HCT116 (cell line): ENCODE results near the gene POLR2A. TPM values are rescaled to one million over a fixed set of nuclear protein-coding genes. Genes with fewer than 3 reads are reported as not detected.

Experiments
- ATAC-seq: fragments of 200-7000 bp; cut with Tn5 transposase; 2 replicates; pipeline ENCODE4 v1.9.1; 2020; ENCODE audit warnings: mild to moderate bottlenecking, moderate library complexity
- BruUV-seq: library from RNA; stranded (reverse); fragments of 400-500 nt; replicated peaks from 2 replicates; lab custom pipeline; 2021; lab: Mats Ljungman, UMichigan
- CTCF ChIA-PET: fragments of 300-600 bp; sonication (Branson Sonifier 250); formaldehyde crosslinking; loops from one replicate; lab custom pipeline; 2021; ENCODE audit warnings: antibody characterized with exemption; lab: Charles Lee
- POLR2A ChIA-PET: fragments of 300-600, 350-600 bp; sonication (Branson Sonifier 250); formaldehyde crosslinking; loops from one replicate; lab custom pipeline; 2021; ENCODE audit warnings: antibody characterized with exemption; lab: Charles Lee
- RAD21 ChIA-PET, 2 experiments: fragments of 300-600 bp; sonication (Branson Sonifier 250); formaldehyde crosslinking; loops; one replicate each; lab custom pipeline; 2023; ENCODE audit warnings: low total read pairs in 2 of 2; ENCODE audit not compliant: uncharacterized antibody in 2 of 2, unreplicated experiment in 2 of 2, low non-redundant PET in 1 of 2; lab: Charles Lee
- DNase-seq: peaks from one replicate; pipeline ENCODE4 v3.0.0-alpha.2; 2010; ENCODE audit warnings: low read depth, low spot score
- H2AFZ ChIP-seq: fragments of 200-600 bp; shearing (Covaris generic), sonication (generic); 2 replicates; pipeline ENCODE4 v1.6.1; 2017; ENCODE audit warnings: low read depth, mixed run types, mixed read lengths, antibody characterized with exemption, low read length; ENCODE audit not compliant: poor library complexity, severe bottlenecking
- H3K27ac ChIP-seq: 2 replicates; pipeline ENCODE4 v1.5.1; 2012; ENCODE audit warnings: low read depth, low read length
- H3K27me3 ChIP-seq: fragments of 200-600 bp; sonication (generic); 2 replicates; pipeline ENCODE4 v1.6.1; 2016; ENCODE audit warnings: mixed run types, low read length, mixed read lengths; ENCODE audit not compliant: insufficient read depth
- H3K36me3 ChIP-seq, 2 experiments: fragments of 200-500 bp in 1 of 2; fragments of 200-600 bp in 1 of 2; sonication (Bioruptor generic) in 1 of 2; sonication (generic) in 1 of 2; 2 replicates each; pipeline versions ENCODE4 v1.5.1 to v1.6.1; 2014 to 2016; ENCODE audit warnings: low read length in 2 of 2, inconsistent platforms in 1 of 2, mixed read lengths in 1 of 2, mixed run types in 1 of 2; ENCODE audit not compliant: insufficient read depth in 2 of 2, control insufficient read depth in 1 of 2
- H3K4me1 ChIP-seq, 2 experiments: fragments of 200-600 bp in 1 of 2; sonication (generic) in 1 of 2; 2 replicates each; pipeline versions ENCODE4 v1.5.1 to v1.6.1; 2012 to 2017; ENCODE audit warnings: low read length in 2 of 2, inconsistent platforms in 1 of 2, mild to moderate bottlenecking in 1 of 2, mixed read lengths in 1 of 2, mixed run types in 1 of 2, moderate library complexity in 1 of 2; ENCODE audit not compliant: insufficient read depth in 2 of 2, control insufficient read depth in 1 of 2
- H3K4me2 ChIP-seq: fragments of 200-600 bp; sonication (generic); 2 replicates; pipeline ENCODE4 v1.6.1; 2017; ENCODE audit warnings: mixed run types, low read length, mixed read lengths
- H3K4me3 ChIP-seq, 2 experiments: fragments of 200-600 bp in 1 of 2; sonication (generic) in 1 of 2; replicated peaks in 1 of 2; 2 replicates each; pipeline ENCODE4 v1.5.1; 2011 to 2016; ENCODE audit warnings: low read length in 2 of 2, control low read depth in 1 of 2, low read depth in 1 of 2, mild to moderate bottlenecking in 1 of 2, mixed read lengths in 1 of 2, mixed run types in 1 of 2
- H3K79me2 ChIP-seq: fragments of 200-600 bp; sonication (generic); 2 replicates; pipeline ENCODE4 v1.6.1; 2017; ENCODE audit warnings: mild to moderate bottlenecking, mixed run types, low read length, moderate library complexity, mixed read lengths; ENCODE audit not compliant: insufficient read depth
- H3K9ac ChIP-seq: fragments of 200-600 bp; sonication (generic); 2 replicates; pipeline ENCODE4 v1.6.1; 2016; ENCODE audit warnings: low read length, mixed read lengths
- H3K9me2 ChIP-seq: fragments of 200-600 bp; sonication (generic), shearing (Covaris generic); 2 replicates; pipeline ENCODE4 v1.6.1; 2017; ENCODE audit warnings: mixed run types, mild to moderate bottlenecking, moderate library complexity; ENCODE audit not compliant: insufficient read depth
- H3K9me3 ChIP-seq, 2 experiments: fragments of 200-500 bp in 1 of 2; fragments of 200-600 bp in 1 of 2; sonication (Bioruptor generic) in 1 of 2; sonication (generic) in 1 of 2; 2 replicates each; pipeline ENCODE4 v1.6.1; 2014 to 2017; ENCODE audit warnings: low read length in 2 of 2, mixed read lengths in 2 of 2, inconsistent platforms in 1 of 2, low read depth in 1 of 2, mild to moderate bottlenecking in 1 of 2, mixed run types in 1 of 2, moderate library complexity in 1 of 2; ENCODE audit not compliant: control insufficient read depth in 1 of 2, insufficient read depth in 1 of 2
- H4K20me1 ChIP-seq: fragments of 200-600 bp; sonication (generic), shearing (Covaris generic); 2 replicates; pipeline ENCODE4 v1.6.1; 2017; ENCODE audit warnings: mixed run types, mild to moderate bottlenecking, moderate library complexity; ENCODE audit not compliant: insufficient read depth
- EZH2 ChIP-seq: fragments of 200-600 bp; sonication (generic); IDR thresholded peaks from 2 replicates; pipeline ENCODE4 v1.6.1; 2017; ENCODE audit warnings: antibody characterized with exemption, mixed run types
- RAD21 ChIP-seq: IDR thresholded peaks from 2 replicates; pipeline ENCODE4 v1.6.1; 2012; ENCODE audit warnings: low read depth, mild to moderate bottlenecking
- SIN3A ChIP-seq: IDR thresholded peaks from 2 replicates; pipeline ENCODE4 v1.6.1; 2012; ENCODE audit warnings: low read depth
- ZBTB33 ChIP-seq: IDR thresholded peaks from 2 replicates; pipeline ENCODE4 v1.6.1; 2011; ENCODE audit warnings: mild to moderate bottlenecking, low read length, moderate library complexity; ENCODE audit not compliant: insufficient replicate concordance; ENCODE audit errors: extremely low read depth
- intact Hi-C: fragments of 100-400 bp; cut with micrococcal nuclease; formaldehyde crosslinking; loops from 2 replicates; pipeline ENCODE4 v1.10.0; 2022
- total RNA-seq: library from RNA; stranded (reverse); gene quantifications from one replicate; pipeline ENCODE4 v1.2.1, GENCODE V29; 2021; ENCODE audit not compliant: unreplicated experiment

Gene POLR2A
- total RNA-seq, 1 experiment from 2014 or later: 205 TPM

GRCh38 chr17:7512824-7513540, 28.8 kb downstream of the POLR2A start:
- POLR2A ChIA-PET: interaction anchor here (1.4 kb wide), 1 partner anchor 47 kb away, joined by 3 read pairs; no protein-coding TSS in a partner anchor
- ATAC-seq: no peak

More at GRCh38 chr17:7512824-7513540, 28.8 kb downstream of the POLR2A start:
- DNase-seq: no peak
- Histone ChIP-seq H3K4me2 (no peak overlapping the region), H3K27ac (no peak overlapping the region), H3K4me3 (no peak overlapping the region), H3K79me2 (peaks cover 3% of the 10 kb centered on the region; the same call in 1 of the 2 replicates), H3K4me1 (no peaks in the 10 kb centered on the region), H3K27me3 (no peaks in the 10 kb centered on the region), H3K9ac (no peak overlapping the region), H3K36me3 (peaks cover 41 to 65% of the 10 kb centered on the region in 2 experiments), H4K20me1 (no peaks in the 10 kb centered on the region), H3K9me3 (no peaks in the 10 kb centered on the region), H3K9me2 (no peaks in the 10 kb centered on the region), H2AFZ (no peak overlapping the region)
- ChIA-PET RAD21 (interaction anchor here in 1 of 2 experiments (0.6 kb wide), 1 partner anchor 67 kb away, joined by 3 read pairs; no protein-coding TSS in a partner anchor), CTCF (interaction anchor here (3.1 to 3.9 kb wide), 2 partner anchors 10 to 48 kb away, joined by 16 to 37 read pairs; partner anchors contain the start of gene SENP3)
- intact Hi-C loops: loop anchor here (5.0 kb wide), 1 partner anchor 174 kb away; the partner anchor contains the start of genes TP53 and WRAP53
- TF ChIP-seq EZH2 (no peak), RAD21 (no peak), ZBTB33 (no peak), SIN3A (no peak)
- BruUV-seq: no TSS peak
